H9 (cell line): ENCODE measurements around the gene GPN3. TPM values are rescaled to one million over a fixed set of nuclear protein-coding genes. Genes with fewer than 3 reads are reported as not detected.
"Not testable (repeated sequence)": the region's sequence is repeated elsewhere in the genome, so short reads cannot be mapped to it uniquely, and the experiment has no call there.

Experiments
- DNase-seq: peaks from one replicate; pipeline ENCODE4 v3.0.0-alpha.2; 2017
- H2AFZ ChIP-seq: one replicate; pipeline ENCODE4 v1.6.1; 2013; ENCODE audit warnings: mild to moderate bottlenecking, low read length, control low read depth, moderate library complexity
- H2AK5ac ChIP-seq: 2 replicates; pipeline ENCODE4 v1.6.1; 2013; ENCODE audit warnings: low read length, control low read depth, mixed read lengths; ENCODE audit not compliant: insufficient read length
- H2BK120ac ChIP-seq: one replicate; pipeline ENCODE4 v1.6.1; 2013; ENCODE audit warnings: low read depth, mild to moderate bottlenecking, low read length, control low read depth, inconsistent platforms; ENCODE audit not compliant: poor library complexity, severe bottlenecking
- H2BK12ac ChIP-seq: 2 replicates; pipeline ENCODE4 v1.6.1; 2013; ENCODE audit warnings: low read length, control low read depth, mixed read lengths, low read depth; ENCODE audit not compliant: insufficient read length
- H2BK15ac ChIP-seq: 2 replicates; pipeline ENCODE4 v1.6.1; 2013; ENCODE audit warnings: low read depth, low read length, control low read depth
- H2BK20ac ChIP-seq: one replicate; pipeline ENCODE4 v1.6.1; 2013; ENCODE audit warnings: low read depth, mild to moderate bottlenecking, low read length, control low read depth, inconsistent platforms; ENCODE audit not compliant: poor library complexity, severe bottlenecking
- H2BK5ac ChIP-seq: 2 replicates; pipeline ENCODE4 v1.6.1; 2013; ENCODE audit warnings: low read length, control low read depth, mixed read lengths; ENCODE audit not compliant: insufficient read length
- H3K14ac ChIP-seq: 2 replicates; pipeline ENCODE4 v1.6.1; 2013; ENCODE audit warnings: low read length, control low read depth; ENCODE audit not compliant: insufficient read depth
- H3K18ac ChIP-seq: 2 replicates; pipeline ENCODE4 v1.6.1; 2013; ENCODE audit warnings: low read depth, mild to moderate bottlenecking, mixed read lengths, low read length, control low read depth; ENCODE audit not compliant: insufficient read length
- H3K23ac ChIP-seq: 2 replicates; pipeline ENCODE4 v1.6.1; 2013; ENCODE audit warnings: low read length, control low read depth, mixed read lengths, low read depth; ENCODE audit not compliant: insufficient read length
- H3K23me2 ChIP-seq: 2 replicates; pipeline ENCODE4 v1.6.1; 2013; ENCODE audit warnings: low read depth, mild to moderate bottlenecking, mixed read lengths, low read length, control low read depth; ENCODE audit not compliant: insufficient read length, poor library complexity, severe bottlenecking
- H3K27ac ChIP-seq: 2 replicates; pipeline ENCODE4 v1.5.1; 2013; ENCODE audit warnings: low read length, control low read depth, mixed read lengths, low read depth; ENCODE audit not compliant: insufficient read length
- H3K27me3 ChIP-seq: 2 replicates; pipeline ENCODE4 v1.6.1; 2013; ENCODE audit warnings: low read length, control low read depth, inconsistent platforms; ENCODE audit not compliant: insufficient read depth
- H3K4ac ChIP-seq: 2 replicates; pipeline ENCODE4 v1.6.1; 2013; ENCODE audit warnings: low read depth, mild to moderate bottlenecking, control low read depth, inconsistent platforms, low read length, moderate library complexity
- H3K4me1 ChIP-seq: 2 replicates; pipeline ENCODE4 v1.6.1; 2013; ENCODE audit warnings: low read length, control low read depth, inconsistent platforms; ENCODE audit not compliant: insufficient read depth
- H3K4me2 ChIP-seq: 2 replicates; pipeline ENCODE4 v1.6.1; 2013; ENCODE audit warnings: low read length, control low read depth, mixed read lengths; ENCODE audit not compliant: insufficient read length, insufficient read depth
- H3K56ac ChIP-seq: 2 replicates; pipeline ENCODE4 v1.6.1; 2013; ENCODE audit warnings: low read depth, mild to moderate bottlenecking, mixed read lengths, low read length, control low read depth; ENCODE audit not compliant: insufficient read length
- H3K79me1 ChIP-seq: 2 replicates; pipeline ENCODE4 v1.6.1; 2013; ENCODE audit warnings: low read depth, mild to moderate bottlenecking, moderate library complexity, low read length, control low read depth, inconsistent platforms; ENCODE audit not compliant: insufficient read depth, poor library complexity, severe bottlenecking
- H3K79me2 ChIP-seq: 2 replicates; pipeline ENCODE4 v1.6.1; 2013; ENCODE audit warnings: low read length, control low read depth, inconsistent platforms; ENCODE audit not compliant: insufficient read depth
- H3K9ac ChIP-seq: 2 replicates; pipeline ENCODE4 v1.6.1; 2013; ENCODE audit warnings: low read length, control low read depth, mixed read lengths; ENCODE audit not compliant: insufficient read length; ENCODE audit errors: extremely low read depth
- H3K9me3 ChIP-seq: one replicate; pipeline ENCODE4 v1.6.1; 2013; ENCODE audit warnings: low read depth, low read length, inconsistent platforms; ENCODE audit not compliant: control insufficient read depth
- H3T11ph ChIP-seq: one replicate; pipeline ENCODE4 v1.6.1; 2013; ENCODE audit warnings: mild to moderate bottlenecking, low read length, control low read depth, inconsistent platforms
- H4K20me1 ChIP-seq: one replicate; pipeline ENCODE4 v1.6.1; 2013; ENCODE audit not compliant: control insufficient read depth, insufficient read length, insufficient read depth
- H4K5ac ChIP-seq: 2 replicates; pipeline ENCODE4 v1.6.1; 2013; ENCODE audit warnings: low read depth, mild to moderate bottlenecking, mixed read lengths, low read length, control low read depth; ENCODE audit not compliant: insufficient read length
- H4K8ac ChIP-seq: replicated peaks from 2 replicates; pipeline ENCODE4 v1.6.1; 2013; ENCODE audit warnings: low read length, control low read depth, mixed read lengths, low read depth; ENCODE audit not compliant: insufficient read length
- H4K91ac ChIP-seq: 2 replicates; pipeline ENCODE4 v1.6.1; 2013; ENCODE audit warnings: low read depth, mild to moderate bottlenecking, moderate library complexity, mixed read lengths, low read length, control low read depth; ENCODE audit not compliant: insufficient read length
- H3K27ac Mint-ChIP-seq, 3 experiments: 2 replicates in 2 of 3; 3 replicates in 1 of 3; pipeline ENCODE4 v1.8.0; 2020 to 2021; ENCODE audit warnings: mixed read lengths in 3 of 3, mild to moderate bottlenecking in 1 of 3, moderate library complexity in 1 of 3
- H3K27me3 Mint-ChIP-seq: 2 replicates; pipeline ENCODE4 v1.8.0; 2021; ENCODE audit warnings: low read depth, mild to moderate bottlenecking, moderate library complexity, mixed read lengths
- H3K36me3 Mint-ChIP-seq, 3 experiments: 2 replicates in 2 of 3; 3 replicates in 1 of 3; pipeline ENCODE4 v1.8.0; 2020 to 2021; ENCODE audit warnings: low read depth in 3 of 3, mixed read lengths in 3 of 3; ENCODE audit not compliant: insufficient read depth in 1 of 3
- H3K4me1 Mint-ChIP-seq, 2 experiments: 2 replicates each; pipeline ENCODE4 v1.8.0; 2020; ENCODE audit warnings: mixed read lengths in 2 of 2
- H3K4me3 Mint-ChIP-seq, 2 experiments: 2 replicates in 1 of 2; 3 replicates in 1 of 2; pipeline ENCODE4 v1.8.0; 2020 to 2021; ENCODE audit warnings: mild to moderate bottlenecking in 2 of 2, mixed read lengths in 2 of 2, moderate library complexity in 1 of 2
- H3K9me3 Mint-ChIP-seq, 2 experiments: 2 replicates in 1 of 2; 3 replicates in 1 of 2; pipeline ENCODE4 v1.8.0; 2020; ENCODE audit warnings: mild to moderate bottlenecking in 2 of 2, mixed read lengths in 2 of 2, moderate library complexity in 1 of 2
- CTCF ChIP-seq: fragments of 200-600 bp; sonication (generic); conservative IDR thresholded peaks from 3 replicates; pipeline ENCODE4 v1.8.0; 2021; ENCODE audit warnings: antibody characterized with exemption, mild to moderate bottlenecking
- WGBS: extraction: QIAGEN DNeasy Blood & Tissue Kit; methylation state at CpG from one replicate; pipeline ENCODE4 v1.1.7; 2013; ENCODE audit warnings: missing lambda C conversion rate, low lambda C conversion rate, mixed read lengths; ENCODE audit not compliant: insufficient read length; ENCODE audit errors: extremely low coverage; 5-methylcytosine and 5-hydroxymethylcytosine counted together
- total RNA-seq: library from RNA; stranded (reverse); gene quantifications from 2 replicates; pipeline ENCODE4 v1.2.1, GENCODE V29; 2021

The GPN3 gene
- total RNA-seq, 1 experiment from 2014 or later: 45.3 TPM

GRCh38 chr12:110466791-110467190 lies 1.3 kb downstream of the GPN3 start:
- no peak overlapping the region for H2BK5ac ChIP-seq
- no peak for DNase-seq
- H3K56ac ChIP-seq: no peak overlapping the region
- H2AFZ ChIP-seq: no peak overlapping the region
- no peak overlapping the region for H2BK120ac ChIP-seq
- peaks cover 16 to 42% (median 39%) of the 10 kb centered on the region in 3 experiments for H3K36me3 Mint-ChIP-seq
- no peaks in the 10 kb centered on the region for H4K20me1 ChIP-seq
- H2BK12ac ChIP-seq: no peak overlapping the region
- peaks cover 3% of the 10 kb centered on the region; the same call in 1 of the 2 replicates for H3K4me1 ChIP-seq
- H3K27ac Mint-ChIP-seq: peak overlapping the region in 2 of 3 experiments; percentile 48 to 77; a peak in 1 of 7 replicates
- H3K4ac ChIP-seq: no peak overlapping the region
- peak overlapping the region; percentile 47 for H3K9ac ChIP-seq
- H3K79me2 ChIP-seq: peaks cover 12% of the 10 kb centered on the region; the same call in 1 of the 2 replicates
- H4K91ac ChIP-seq: no peak overlapping the region
- no peak overlapping the region for H4K5ac ChIP-seq
- H3K27me3 Mint-ChIP-seq: no peaks in the 10 kb centered on the region
- no peaks in the 10 kb centered on the region for H3K79me1 ChIP-seq
- no peak overlapping the region for H2AK5ac ChIP-seq
- no peak overlapping the region for H3T11ph ChIP-seq
- peak overlapping the region; percentile 98 to 99 for H3K4me3 Mint-ChIP-seq
- H2BK20ac ChIP-seq: no peak overlapping the region
- H3K27me3 ChIP-seq: no peaks in the 10 kb centered on the region
- peaks cover 0 to 6% of the 10 kb centered on the region in 2 experiments; a peak in 2 of 5 replicates for H3K9me3 Mint-ChIP-seq
- peak overlapping the region; percentile 95 for H3K4me2 ChIP-seq
- H3K4me1 Mint-ChIP-seq: peaks cover 13 to 23% of the 10 kb centered on the region in 2 experiments
- no peak overlapping the region for H3K14ac ChIP-seq
- no peak for TF ChIP-seq CTCF
- no peak overlapping the region for H3K27ac ChIP-seq
- peaks cover 3% of the 10 kb centered on the region for H3K23me2 ChIP-seq
- no peak overlapping the region for H3K23ac ChIP-seq
- no peak overlapping the region for H2BK15ac ChIP-seq
- WGBS: no CpG with 5 or more reads among the region's 5 CpGs
- H3K9me3 ChIP-seq: no peaks in the 10 kb centered on the region
- no peak overlapping the region for H4K8ac ChIP-seq
- no peak overlapping the region for H3K18ac ChIP-seq

GRCh38 chr12:110465765-110466164 lies 2.3 kb downstream of the GPN3 start:
- H4K5ac ChIP-seq, H2BK5ac ChIP-seq, H3K23me2 ChIP-seq, H3K56ac ChIP-seq, H3K4me1 ChIP-seq, H3K4ac ChIP-seq, H3K18ac ChIP-seq, H3K27me3 Mint-ChIP-seq, DNase-seq, H4K91ac ChIP-seq, H3K79me1 ChIP-seq, H2AK5ac ChIP-seq, H2BK120ac ChIP-seq, H2BK12ac ChIP-seq, H3K27ac ChIP-seq, H3K4me3 Mint-ChIP-seq, H2BK15ac ChIP-seq, H2AFZ ChIP-seq, H4K20me1 ChIP-seq, H3K9me3 ChIP-seq, H3K27me3 ChIP-seq, H3K9me3 Mint-ChIP-seq, H3K27ac Mint-ChIP-seq, H3K14ac ChIP-seq, H4K8ac ChIP-seq, H3T11ph ChIP-seq, H3K9ac ChIP-seq, H3K4me2 ChIP-seq, H2BK20ac ChIP-seq, H3K23ac ChIP-seq: not testable (repeated sequence)
- H3K79me2 ChIP-seq: peaks cover 12% of the 10 kb centered on the region; the same call in 1 of the 2 replicates
- peaks cover 23 to 48% (median 44%) of the 10 kb centered on the region in 3 experiments for H3K36me3 Mint-ChIP-seq
- no CpG with 5 or more reads among the region's 11 CpGs for WGBS
- H3K4me1 Mint-ChIP-seq: peaks cover 13 to 23% of the 10 kb centered on the region in 2 experiments
